Fibroblast of skin of left quadriceps (primary cell): ENCODE measurements around the gene GOT2.
A peak's percentile ranks its signal among the peaks of the same experiment; 100 is the strongest.
"Not testable (repeated sequence)": the region's sequence is repeated elsewhere in the genome, so short reads cannot be mapped to it uniquely, and the experiment has no call there.

Experiments
- DNase-seq, 2 experiments: peaks; one replicate each; pipeline ENCODE4 v3.0.0-alpha.2; 2013; ENCODE audit warnings: low read depth in 2 of 2

The GOT2 gene

GRCh38 chr16:58733671-58734458 lies at the start of gene GOT2:
Gene GOT2, minus strand, starts transcription at chr16:58734316. Its CDS starts 88 bp downstream, at chr16:58734228.
- DNase-seq, result peak; percentile 49 to 52

DNA sequence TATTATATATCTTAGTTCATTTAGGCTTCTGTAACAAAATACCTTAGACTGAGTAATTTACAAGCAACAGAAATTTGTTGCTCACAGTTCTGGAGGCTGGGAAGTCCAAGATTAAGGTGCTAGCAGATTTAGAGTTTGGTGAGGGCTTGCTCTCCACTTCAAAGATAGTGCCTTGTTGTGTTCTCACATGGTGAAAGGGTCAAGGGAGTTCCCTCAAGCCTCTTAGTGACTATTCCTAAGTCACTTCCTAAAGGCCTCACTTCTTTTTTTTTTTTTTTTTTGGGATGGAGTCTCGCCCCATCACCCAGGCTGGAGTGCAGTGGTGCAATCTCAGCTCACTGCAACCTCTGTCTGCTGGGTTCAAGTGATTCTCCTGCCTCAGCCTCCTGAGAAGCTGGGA lies 45.2 kb upstream of the GOT2 start:
- not testable (repeated sequence) for DNase-seq

- no peak for DNase-seq
Observed at GRCh38 chr16:58773870-58774269, 39.8 kb upstream of the GOT2 start.

- DNase-seq, result no peak
Observed at GRCh38 chr16:58768145-58768544, 34.0 kb upstream of the GOT2 start.

- DNase-seq, result no peak
Observed at GRCh38 chr16:58767581-58767980, 33.5 kb upstream of the GOT2 start.

DNA sequence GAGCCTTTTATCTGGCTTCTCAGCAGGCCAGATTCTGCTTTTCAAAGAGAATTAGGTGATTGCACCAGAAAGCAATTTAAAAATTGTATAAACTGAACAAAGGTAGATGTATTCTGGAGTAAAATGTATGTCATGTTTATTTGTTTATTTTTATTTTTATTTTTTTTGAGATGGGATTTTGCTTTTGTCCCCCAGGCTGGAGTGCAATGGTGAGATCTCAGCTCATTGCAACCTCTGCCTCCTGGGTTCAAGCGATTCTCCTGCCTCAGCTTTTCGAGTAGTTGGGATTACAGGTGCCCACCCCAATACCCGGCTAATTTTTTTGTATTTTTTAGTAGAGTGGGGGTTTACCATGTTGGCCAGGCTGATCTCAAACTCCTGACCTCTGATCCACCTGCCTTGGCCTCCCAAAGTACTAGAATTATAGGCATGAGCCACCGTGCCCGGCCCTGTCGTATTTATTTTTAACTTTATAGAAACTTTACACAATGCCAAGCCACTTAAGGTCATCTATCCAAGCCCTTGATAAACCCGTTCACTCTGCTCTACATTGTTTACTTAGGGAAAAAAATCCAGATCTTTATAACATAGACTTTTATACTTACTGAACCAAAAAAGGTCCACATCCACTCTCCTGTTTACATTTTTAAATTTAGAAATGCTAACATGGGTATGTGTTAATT lies 22.7 kb upstream of the GOT2 start:
- DNase-seq, result no peak

DNA sequence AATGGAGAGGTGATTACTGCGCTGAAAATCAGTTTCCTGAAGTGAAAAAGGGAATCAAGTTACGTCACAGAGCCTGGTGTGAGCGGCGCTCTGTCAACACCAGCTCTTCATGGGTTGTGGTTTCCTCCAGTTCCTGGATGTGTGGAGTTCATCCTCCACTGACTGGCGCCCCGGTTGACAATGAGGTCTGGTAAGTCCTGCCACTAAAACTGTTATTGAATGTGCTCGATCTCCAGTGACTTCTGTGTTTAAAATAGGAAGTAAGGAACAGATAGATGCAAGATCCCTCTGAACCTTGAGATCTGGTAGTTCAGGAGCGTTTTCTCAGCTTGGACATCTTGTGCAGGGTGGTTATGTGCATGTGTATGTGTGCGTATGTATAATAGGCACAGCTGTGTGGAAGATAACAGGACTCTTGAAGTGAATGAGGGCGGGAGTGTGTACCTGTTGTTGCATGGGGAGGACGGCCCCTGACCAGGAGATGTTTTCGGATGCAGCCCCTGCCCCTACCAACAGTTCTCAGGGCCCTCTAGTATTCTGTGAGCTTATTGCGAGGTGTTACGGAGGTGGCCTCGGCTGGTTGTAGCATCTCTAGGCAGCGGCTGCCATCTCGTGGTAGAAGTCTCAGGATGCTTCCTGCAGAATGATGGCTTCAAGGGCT lies 22.0 kb upstream of the GOT2 start:
- peak; percentile 29 to 34 for DNase-seq

- no peak for DNase-seq
Observed at GRCh38 chr16:58753711-58754134, 19.6 kb upstream of the GOT2 start.

DNA sequence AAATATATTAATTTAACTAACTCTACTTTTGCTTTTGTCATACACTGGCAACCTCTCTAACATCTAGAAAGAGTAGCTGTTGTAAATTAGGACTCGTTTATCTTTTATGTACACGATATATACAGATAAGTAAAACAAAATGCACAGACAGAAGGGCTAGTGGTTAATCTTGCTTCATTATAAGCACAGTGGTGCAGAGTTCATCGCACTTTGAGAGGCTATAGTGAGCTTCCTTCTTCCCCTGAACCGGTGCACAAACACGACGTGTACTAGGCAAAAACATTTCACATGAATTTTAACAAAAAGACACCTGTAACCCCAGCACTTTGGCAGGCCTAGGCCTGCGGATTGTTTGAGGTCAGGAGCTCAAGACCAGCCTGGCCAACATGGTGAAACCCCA lies 10.4 kb upstream of the GOT2 start:
- no peak for DNase-seq

DNA sequence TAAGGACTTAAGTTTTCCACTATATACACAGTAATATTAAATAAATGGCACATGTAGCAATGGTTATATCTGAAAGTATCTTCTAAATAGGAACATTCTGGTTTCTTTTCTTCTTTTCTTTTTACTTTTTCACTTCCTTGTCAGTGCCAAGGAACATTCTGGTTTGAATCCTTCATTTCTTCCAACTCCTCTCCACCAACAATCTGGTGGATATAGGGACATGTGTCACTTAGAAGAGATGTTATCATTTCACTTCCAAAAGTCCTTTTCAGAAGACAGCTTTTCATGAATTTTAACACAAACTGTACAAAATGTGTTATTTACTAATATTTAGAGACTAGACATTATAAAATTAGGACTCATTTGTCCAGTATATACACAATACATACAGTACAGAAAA lies 7.9 kb upstream of the GOT2 start:
- no peak for DNase-seq

- DNase-seq, result no peak
Observed at GRCh38 chr16:58741166-58741565, 7.0 kb upstream of the GOT2 start.

DNA sequence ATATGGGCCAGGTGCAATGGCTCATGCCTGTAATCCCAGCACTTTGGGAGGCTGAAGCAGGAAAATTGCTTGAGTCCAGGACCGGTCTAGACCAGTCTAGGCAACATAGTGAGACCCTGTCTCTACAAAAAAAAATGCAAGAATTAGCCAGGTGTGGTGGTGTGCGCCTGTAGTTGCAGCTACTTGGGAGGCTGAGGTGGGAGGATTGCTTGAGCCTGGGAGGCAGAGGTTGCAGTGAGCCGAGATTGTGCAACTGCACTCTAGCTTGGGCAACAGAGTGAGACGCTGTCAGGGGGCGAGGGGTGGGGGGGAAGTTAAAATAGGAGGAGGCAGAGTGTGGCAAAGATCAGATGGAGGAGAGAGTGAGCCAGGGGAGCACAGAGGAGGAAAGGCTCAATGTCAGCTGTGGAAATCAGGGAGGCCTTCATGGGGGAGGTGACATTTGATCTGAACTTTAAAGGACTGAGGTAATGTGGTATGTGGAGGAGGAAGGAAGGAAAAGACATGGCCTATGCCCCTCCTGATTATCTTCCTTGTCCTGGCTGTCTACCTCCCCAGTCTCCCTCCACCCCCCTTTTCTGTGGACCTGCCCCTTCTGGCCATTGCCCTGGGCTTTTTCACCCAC lies 4.7 kb upstream of the GOT2 start:
- no peak for DNase-seq

GRCh38 chr16:58736341-58736740 lies 2.2 kb upstream of the GOT2 start:
- not testable (repeated sequence) for DNase-seq

GRCh38 chr16:58734459-58734787 lies 307 bp upstream of the GOT2 start:
- no peak for DNase-seq

DNA sequence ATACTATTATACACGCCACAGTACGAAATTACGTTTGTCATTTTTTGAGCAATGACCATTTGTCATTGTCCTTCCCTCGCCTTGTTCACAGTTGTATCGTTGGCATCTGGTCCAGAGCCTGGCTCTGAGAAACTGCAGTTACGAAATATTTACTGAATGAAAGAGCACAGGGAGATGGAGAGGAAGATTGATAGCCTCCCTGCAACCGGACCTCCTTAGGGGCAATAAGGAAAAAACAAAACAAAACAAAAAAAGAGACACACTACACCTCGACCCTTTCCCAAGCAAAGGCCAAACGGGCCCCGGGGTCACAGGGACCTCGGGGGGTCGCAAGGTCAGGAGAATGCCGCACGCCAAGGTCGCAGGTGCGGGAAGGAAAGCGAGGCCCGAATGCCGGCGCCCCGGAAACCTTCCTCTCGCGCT lies 857 bp downstream of the GOT2 start:
- no peak for DNase-seq

- DNase-seq, result peak; percentile 12 to 19
Observed at GRCh38 chr16:58732545-58733247, 1.4 kb downstream of the GOT2 start.

- DNase-seq, result no peak
Observed at GRCh38 chr16:58730724-58731370, 3.3 kb downstream of the GOT2 start.

DNA sequence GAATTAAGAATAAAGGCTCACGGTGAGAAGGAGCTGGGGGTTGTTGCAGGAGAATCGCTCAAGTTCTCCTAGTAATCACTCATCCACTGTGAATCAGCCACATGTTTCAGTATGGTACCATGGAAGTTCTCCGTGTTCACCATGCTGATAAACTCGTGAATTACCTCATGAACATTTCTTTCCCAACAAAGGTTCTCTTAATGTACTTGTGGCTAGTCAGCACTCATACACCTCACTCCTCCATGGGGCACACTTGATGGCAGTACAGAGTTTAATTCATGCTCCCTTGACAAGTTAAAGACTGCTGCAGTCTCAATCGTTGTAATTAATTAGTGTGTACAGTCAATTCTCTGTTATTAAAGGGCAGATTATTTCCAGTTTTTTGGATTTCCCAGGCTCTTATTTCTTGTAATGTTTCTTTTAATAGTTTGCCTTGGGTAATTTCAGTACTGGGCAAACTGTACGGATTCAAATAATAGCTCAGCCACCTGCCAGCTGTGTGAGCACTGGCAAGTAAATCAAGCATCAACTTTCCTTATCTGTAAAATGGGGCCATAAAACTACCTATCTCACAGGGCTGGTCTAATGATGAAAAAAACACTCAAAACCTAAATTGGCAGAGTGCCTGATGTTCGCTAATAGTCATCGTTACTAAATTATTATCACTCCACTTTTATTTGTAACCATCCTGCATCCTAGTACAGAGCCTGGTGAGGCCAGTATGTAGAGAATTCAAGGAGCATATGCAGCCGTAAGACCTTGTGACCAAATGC lies 6.1 kb downstream of the GOT2 start:
- DNase-seq, result no peak

GRCh38 chr16:58727028-58727781 lies 6.9 kb downstream of the GOT2 start:
- DNase-seq, result no peak

- DNase-seq, result no peak
Observed at GRCh38 chr16:58723109-58723508, 11.0 kb downstream of the GOT2 start.
